ENCODE data around the gene BCL11A. TPM values are rescaled to one million over a fixed set of nuclear protein-coding genes. Genes with fewer than 3 reads are reported as not detected.

BCL11A gene
- total and polyA plus RNA-seq, 2 of the 13 experiments (the other 11 are each of a cell fraction or from before 2014, with no cell fraction given) = not detected

DNA sequence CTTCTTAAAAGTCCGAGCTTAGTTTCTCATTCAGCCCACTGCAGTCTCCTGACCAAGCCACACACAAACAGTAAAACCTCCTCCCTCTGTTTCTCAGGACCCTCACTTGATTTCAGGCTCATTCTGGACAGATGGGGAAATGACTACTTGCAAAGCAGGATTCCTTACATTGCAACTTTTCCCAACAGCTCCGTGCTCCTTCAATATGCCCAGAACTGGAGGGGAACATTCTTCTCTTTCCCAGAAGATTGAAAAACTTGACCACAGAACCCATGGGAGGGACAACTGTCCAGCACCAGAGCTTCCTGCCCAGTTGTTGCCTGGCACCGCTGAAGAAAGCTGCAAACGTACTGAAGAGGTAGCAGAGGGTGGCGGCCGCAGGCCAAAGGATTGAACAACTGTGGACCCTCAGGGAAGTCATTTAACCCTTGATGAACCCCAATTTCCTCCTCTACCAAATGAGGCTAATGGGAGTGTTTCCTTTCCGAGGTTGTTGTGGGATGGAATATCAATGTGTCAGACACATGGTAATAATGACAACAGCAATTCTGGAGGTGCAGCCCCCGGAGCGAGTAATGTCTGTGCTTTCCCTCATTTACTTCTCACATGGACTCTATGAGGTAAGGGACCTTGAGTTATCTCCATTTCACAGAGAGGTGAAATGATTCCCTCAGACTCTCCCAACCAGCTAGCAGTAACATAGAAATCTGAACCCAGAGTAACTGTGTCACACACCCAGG is 25.0 kb downstream of the BCL11A start:
- FAIRE-seq = no peak
- H3K79me2 ChIP-seq (ENCODE audit: insufficient read depth, low read length) = no peaks in the 10 kb centered on the region

More for the DNA sequence above, 25.0 kb downstream of the BCL11A start:
- Histone ChIP-seq H3K4me2 (ENCODE audit: low read depth, low read length) (no peak overlapping the region), H3K9me3 (ENCODE audit: low read length) (no peaks in the 10 kb centered on the region), H3K27me3 (ENCODE audit: control insufficient read depth in 1 of 2, insufficient read depth in 2 of 2, low read length in 2 of 2) (peaks cover 0 to 46% of the 10 kb centered on the region in 2 experiments; a peak in 3 of 5 replicates), H3K9ac (ENCODE audit: insufficient read depth, low read depth, low read length) (no peak overlapping the region), H2AFZ (ENCODE audit: low read length) (no peak overlapping the region), H3K4me3 (replicated peaks in 1 of 3; ENCODE audit: insufficient read depth in 1 of 3, low read depth in 2 of 3, low read length in 3 of 3) (no peak overlapping the region), H3K27ac (ENCODE audit: extremely low read length, insufficient read depth, low read length) (no peak overlapping the region), H4K20me1 (ENCODE audit: insufficient read depth, low read length) (no peaks in the 10 kb centered on the region; the same call in 1 of the 2 replicates), H3K36me3 (replicated peaks in 1 of 2; ENCODE audit: control insufficient read depth in 1 of 2, insufficient read depth in 2 of 2, low read length in 2 of 2) (no peaks in the 10 kb centered on the region), H3K4me1 (ENCODE audit: insufficient read depth, low read length) (peaks cover 21% of the 10 kb centered on the region)
- intact Hi-C loops (cut with micrococcal nuclease; ENCODE audit: unreplicated experiment) (no loop called here), in situ Hi-C loops (cut with HindIII; ENCODE audit: extremely low pct_ligation_motif_present, low pct_unique_long_range_greater_than_20kb) (no loop called here)
- DNase-seq (ENCODE audit: low spot score) = no peak
- BruUV-seq (replicated peaks) = no TSS peak
- ATAC-seq = no peak
- ChIA-PET POLR2A (no interaction called here), CTCF (ENCODE audit: low intra/inter-chr PET ratio, low total read pairs) (no interaction called here)
- 63% methylated on average over 9 of the region's 9 CpGs for WGBS (ENCODE audit: low lambda C conversion rate)
- TF ChIP-seq ZSCAN22 (CRISPR knock-in tag; IDR thresholded peaks at IDR 0.05) (no peak), SMC3 (IDR thresholded peaks at IDR 0.05; ENCODE audit: low read length) (no peak), HHEX (CRISPR knock-in tag; IDR thresholded peaks at IDR 0.05) (no peak), ZNF264 (CRISPR knock-in tag; IDR thresholded peaks at IDR 0.05) (no peak), CBX2 (IDR thresholded peaks at IDR 0.05; ENCODE audit: low read depth, low read length) (no peak), CBX2 (CRISPR knock-in tag; IDR thresholded peaks at IDR 0.05; ENCODE audit: low read depth) (no peak), HOXA3 (CRISPR knock-in tag; IDR thresholded peaks at IDR 0.05) (no peak), CREB1 (IDR thresholded peaks at IDR 0.05) (no peak), CREB1 (CRISPR knock-in tag; IDR thresholded peaks at IDR 0.05) (no peak), MTERF4 (CRISPR knock-in tag; IDR thresholded peaks at IDR 0.05) (no peak), DPF2 (CRISPR knock-in tag; IDR thresholded peaks at IDR 0.05; ENCODE audit: borderline replicate concordance, low read depth) (no peak), KDM6A (CRISPR knock-in tag; IDR thresholded peaks at IDR 0.05; ENCODE audit: low read depth) (no peak), ZNF484 (CRISPR knock-in tag; IDR thresholded peaks at IDR 0.05; ENCODE audit: borderline replicate concordance, low read depth) (no peak), SRY (CRISPR knock-in tag; IDR thresholded peaks at IDR 0.05) (no peak)
- TF ChIP-seq, protein P1, sequence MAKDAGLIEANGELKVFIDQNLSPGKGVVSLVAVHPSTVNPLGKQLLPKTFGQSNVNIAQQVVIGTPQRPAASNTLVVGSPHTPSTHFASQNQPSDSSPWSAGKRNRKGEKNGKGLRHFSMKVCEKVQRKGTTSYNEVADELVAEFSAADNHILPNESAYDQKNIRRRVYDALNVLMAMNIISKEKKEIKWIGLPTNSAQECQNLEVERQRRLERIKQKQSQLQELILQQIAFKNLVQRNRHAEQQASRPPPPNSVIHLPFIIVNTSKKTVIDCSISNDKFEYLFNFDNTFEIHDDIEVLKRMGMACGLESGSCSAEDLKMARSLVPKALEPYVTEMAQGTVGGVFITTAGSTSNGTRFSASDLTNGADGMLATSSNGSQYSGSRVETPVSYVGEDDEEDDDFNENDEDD (CRISPR knock-in tag; IDR thresholded peaks at IDR 0.05; ENCODE audit: borderline replicate concordance) = no peak
- TF ChIP-seq, protein P2, sequence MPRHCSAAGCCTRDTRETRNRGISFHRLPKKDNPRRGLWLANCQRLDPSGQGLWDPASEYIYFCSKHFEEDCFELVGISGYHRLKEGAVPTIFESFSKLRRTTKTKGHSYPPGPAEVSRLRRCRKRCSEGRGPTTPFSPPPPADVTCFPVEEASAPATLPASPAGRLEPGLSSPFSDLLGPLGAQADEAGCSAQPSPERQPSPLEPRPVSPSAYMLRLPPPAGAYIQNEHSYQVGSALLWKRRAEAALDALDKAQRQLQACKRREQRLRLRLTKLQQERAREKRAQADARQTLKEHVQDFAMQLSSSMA (CRISPR knock-in tag; IDR thresholded peaks at IDR 0.05) = no peak

All from HepG2 (cell line).